Measurements from ENCODE around the gene HDC. TPM values are rescaled to one million over a fixed set of nuclear protein-coding genes. Genes with fewer than 3 reads are reported as not detected.

Gene HDC
- total RNA-seq, 1 experiment from 2014 or later = not detected

GRCh38 chr15:50219820-50220219 is 45.7 kb downstream of the HDC start:
- Histone ChIP-seq H3K27ac (ENCODE audit: low read length) (no peak overlapping the region), H3K4me1 (ENCODE audit: control insufficient read depth, insufficient read depth, low read length) (no peaks in the 10 kb centered on the region), H3K9me3 (ENCODE audit: control insufficient read depth, insufficient read depth, low read depth, low read length) (no peaks in the 10 kb centered on the region), H3K36me3 (ENCODE audit: control insufficient read depth, insufficient read depth, low read length) (no peaks in the 10 kb centered on the region), H3K27me3 (ENCODE audit: control insufficient read depth, insufficient read depth, low read length) (no peaks in the 10 kb centered on the region), H3K4me3 (ENCODE audit: low read depth in 2 of 2, low read length in 2 of 2) (no peak overlapping the region)
- TF ChIP-seq CTCF (IDR thresholded peaks at IDR 0.05) (no peak), TCF7L2 (IDR thresholded peaks at IDR 0.05; ENCODE audit: low read depth, low read length) (no peak), SIN3A (IDR thresholded peaks at IDR 0.05; ENCODE audit: borderline replicate concordance, insufficient read depth, low read depth, low read length) (no peak), POLR2AphosphoS5 (IDR thresholded peaks at IDR 0.05; ENCODE audit: low read depth, low read length) (no peak), REST (IDR thresholded peaks at IDR 0.05; ENCODE audit: insufficient read depth in 1 of 2, low read depth in 2 of 2, low read length in 1 of 2) (no peak)
- intact Hi-C loops (cut with micrococcal nuclease; ENCODE audit: unreplicated experiment) (no loop called here), in situ Hi-C loops (cut with HindIII; ENCODE audit: low pct_unique_long_range_greater_than_20kb, low sequenced_read_pairs) (no loop called here)
- no peak for DNase-seq (ENCODE audit: low read depth, low spot score)
- no TSS peak for BruUV-seq (replicated peaks)
- CTCF ChIA-PET = no interaction called here
- no peak for ATAC-seq
- POLR2A ChIA-PET = no interaction called here

- no peak overlapping the region for H3K27ac ChIP-seq (ENCODE audit: low read length)
- in situ Hi-C loops (cut with HindIII; ENCODE audit: low pct_unique_long_range_greater_than_20kb, low sequenced_read_pairs) = no loop called here
- POLR2A ChIA-PET = no interaction called here
- H3K36me3 ChIP-seq (ENCODE audit: control insufficient read depth, insufficient read depth, low read length) = no peaks in the 10 kb centered on the region
- CTCF ChIA-PET = no interaction called here
- TF ChIP-seq REST (IDR thresholded peaks at IDR 0.05; ENCODE audit: insufficient read depth in 1 of 2, low read depth in 2 of 2, low read length in 1 of 2) (no peak), SIN3A (IDR thresholded peaks at IDR 0.05; ENCODE audit: borderline replicate concordance, insufficient read depth, low read depth, low read length) (no peak), TCF7L2 (IDR thresholded peaks at IDR 0.05; ENCODE audit: low read depth, low read length) (no peak), CTCF (IDR thresholded peaks at IDR 0.05) (no peak), POLR2AphosphoS5 (IDR thresholded peaks at IDR 0.05; ENCODE audit: low read depth, low read length) (no peak)
- no peaks in the 10 kb centered on the region for H3K4me1 ChIP-seq (ENCODE audit: control insufficient read depth, insufficient read depth, low read length)
- ATAC-seq = no peak
- no peak for DNase-seq (ENCODE audit: low read depth, low spot score)
- intact Hi-C loops (cut with micrococcal nuclease; ENCODE audit: unreplicated experiment) = no loop called here
- no peaks in the 10 kb centered on the region for H3K27me3 ChIP-seq (ENCODE audit: control insufficient read depth, insufficient read depth, low read length)
- BruUV-seq (replicated peaks) = no TSS peak
- H3K4me3 ChIP-seq (ENCODE audit: low read depth in 2 of 2, low read length in 2 of 2) = no peak overlapping the region
- H3K9me3 ChIP-seq (ENCODE audit: control insufficient read depth, insufficient read depth, low read depth, low read length) = no peaks in the 10 kb centered on the region
Measured at GRCh38 chr15:50218691-50219090, 46.8 kb downstream of the HDC start.

All from Panc1 (cell line).